T-helper 9 cell (primary cell): Measurements from ENCODE around the gene CNTNAP5.
"Not testable (repeated sequence)": the region's sequence is repeated elsewhere in the genome, so short reads cannot be mapped to it uniquely, and the experiment has no call there.

Source experiments
- DNase-seq: peaks from one replicate; pipeline ENCODE4 v3.0.0-alpha.2; 2020

The CNTNAP5 gene

GRCh38 chr2:124325667-124326440 lies 300.8 kb downstream of the CNTNAP5 start:
- no peak for DNase-seq

- DNase-seq, result no peak
Measured at GRCh38 chr2:124327303-124327702, 302.2 kb downstream of the CNTNAP5 start.

GRCh38 chr2:124328397-124328796 lies 303.3 kb downstream of the CNTNAP5 start:
- DNase-seq, result no peak

GRCh38 chr2:124333784-124334183 lies 308.7 kb downstream of the CNTNAP5 start:
- no peak for DNase-seq

- no peak for DNase-seq
Measured at GRCh38 chr2:124335058-124335457, 310.0 kb downstream of the CNTNAP5 start.

- DNase-seq, result no peak
Measured at GRCh38 chr2:124339709-124340108, 314.6 kb downstream of the CNTNAP5 start.

GRCh38 chr2:124343827-124344498 lies 318.9 kb downstream of the CNTNAP5 start:
- no peak for DNase-seq

GRCh38 chr2:124347209-124347608 lies 322.1 kb downstream of the CNTNAP5 start:
- no peak for DNase-seq

- no peak for DNase-seq
Measured at GRCh38 chr2:124353656-124354055, 328.6 kb downstream of the CNTNAP5 start.

GRCh38 chr2:124354466-124354865 lies 329.4 kb downstream of the CNTNAP5 start:
- no peak for DNase-seq

GRCh38 chr2:124361966-124362365 lies 336.9 kb downstream of the CNTNAP5 start:
- DNase-seq, result not testable (repeated sequence)

GRCh38 chr2:124369181-124369580 lies 344.1 kb downstream of the CNTNAP5 start:
- no peak for DNase-seq

GRCh38 chr2:124380221-124380749 lies 355.2 kb downstream of the CNTNAP5 start:
- DNase-seq, result no peak

- DNase-seq, result no peak
Measured at GRCh38 chr2:124382067-124382618, 357.1 kb downstream of the CNTNAP5 start.

GRCh38 chr2:124395961-124396360 lies 370.9 kb downstream of the CNTNAP5 start:
- DNase-seq, result no peak

- DNase-seq, result no peak
Measured at GRCh38 chr2:124402274-124402673, 377.2 kb downstream of the CNTNAP5 start.

GRCh38 chr2:124407836-124408534 lies 382.9 kb downstream of the CNTNAP5 start:
- DNase-seq, result not testable (repeated sequence)

- no peak for DNase-seq
Measured at GRCh38 chr2:124424074-124424473, 399.0 kb downstream of the CNTNAP5 start.

- no peak for DNase-seq
Measured at GRCh38 chr2:124426122-124426521, 401.0 kb downstream of the CNTNAP5 start.

- DNase-seq, result no peak
Measured at GRCh38 chr2:124426625-124427024, 401.5 kb downstream of the CNTNAP5 start.

GRCh38 chr2:124437811-124438210 lies 412.7 kb downstream of the CNTNAP5 start:
- DNase-seq, result no peak

- DNase-seq, result no peak
Measured at GRCh38 chr2:124450481-124450880, 425.4 kb downstream of the CNTNAP5 start.

- no peak for DNase-seq
Measured at GRCh38 chr2:124476291-124476690, 451.2 kb downstream of the CNTNAP5 start.
